ENCODE measurements around the gene CDKN1A.
"Not testable (repeated sequence)": the region's sequence is repeated elsewhere in the genome, so short reads cannot be mapped to it uniquely, and the experiment has no call there.

Gene CDKN1A

DNA sequence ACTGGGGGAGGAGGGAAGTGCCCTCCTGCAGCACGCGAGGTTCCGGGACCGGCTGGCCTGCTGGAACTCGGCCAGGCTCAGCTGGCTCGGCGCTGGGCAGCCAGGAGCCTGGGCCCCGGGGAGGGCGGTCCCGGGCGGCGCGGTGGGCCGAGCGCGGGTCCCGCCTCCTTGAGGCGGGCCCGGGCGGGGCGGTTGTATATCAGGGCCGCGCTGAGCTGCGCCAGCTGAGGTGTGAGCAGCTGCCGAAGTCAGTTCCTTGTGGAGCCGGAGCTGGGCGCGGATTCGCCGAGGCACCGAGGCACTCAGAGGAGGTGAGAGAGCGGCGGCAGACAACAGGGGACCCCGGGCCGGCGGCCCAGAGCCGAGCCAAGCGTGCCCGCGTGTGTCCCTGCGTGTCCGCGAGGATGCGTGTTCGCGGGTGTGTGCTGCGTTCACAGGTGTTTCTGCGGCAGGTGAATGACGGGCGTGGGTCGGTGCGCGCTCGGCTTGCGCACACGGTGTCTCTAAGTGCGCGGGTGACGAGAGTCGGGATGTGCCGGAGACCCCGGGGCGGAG, at the start of gene CDKN1A:
CDKN1A (plus strand) TSS at position 227 of the 555 bp plus-strand sequence. CDS start 5,388 bp downstream, outside the sequence.
- DNase-seq: peak; percentile 83

DNA sequence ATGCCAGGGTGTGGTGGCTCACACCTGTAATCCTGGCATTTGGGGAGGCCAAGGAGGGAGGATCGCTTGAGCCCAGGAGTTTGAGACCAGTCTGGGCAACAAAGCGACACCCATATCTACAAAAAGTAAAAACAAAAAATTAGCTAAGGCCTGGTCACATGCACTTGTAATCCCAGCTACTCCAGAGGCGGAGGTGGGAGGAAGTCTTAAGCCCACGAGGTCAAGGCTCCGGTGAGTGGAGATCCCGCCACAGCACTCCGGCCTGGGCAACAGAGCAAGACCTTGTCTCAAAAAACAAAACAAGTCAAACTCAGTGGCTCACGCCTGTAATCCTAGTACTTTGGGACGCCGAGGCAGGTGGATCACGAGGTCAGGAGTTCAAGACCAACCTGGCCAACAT, 48.7 kb upstream of the CDKN1A start:
- DNase-seq: no peak

DNA sequence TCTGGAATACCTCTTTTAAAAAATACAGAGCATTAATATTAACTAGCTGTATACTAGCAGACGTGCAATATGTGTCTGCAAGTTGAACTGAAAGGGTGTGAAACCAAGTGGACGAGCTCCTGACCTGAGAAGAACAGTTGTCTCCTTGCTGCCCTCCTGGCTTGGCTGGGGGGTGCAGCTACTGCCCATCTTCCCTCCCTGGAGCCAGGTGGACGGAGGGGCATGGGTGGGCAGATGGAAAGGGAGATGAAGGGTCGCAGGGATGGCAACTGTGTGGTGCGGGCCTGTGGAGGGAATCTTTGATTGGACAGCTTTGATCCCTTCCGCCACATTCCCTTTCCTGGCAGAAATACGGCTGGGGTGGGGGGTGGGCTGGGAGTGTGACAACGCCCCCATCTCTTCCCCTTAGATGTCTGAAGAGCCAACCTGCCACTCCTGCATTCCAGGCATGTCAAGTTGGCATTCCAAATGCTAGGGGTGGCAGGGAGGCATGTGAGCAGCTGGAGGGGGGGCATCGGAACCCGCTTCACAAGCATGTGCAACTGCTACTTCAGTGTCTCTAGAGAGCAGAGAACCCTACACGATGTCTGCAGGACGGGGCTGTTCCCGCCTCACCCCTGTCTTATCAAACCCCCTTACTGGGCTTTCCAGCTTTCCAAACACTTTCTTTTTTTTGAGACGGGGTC, 47.0 kb upstream of the CDKN1A start:
- DNase-seq: no peak

GRCh38 chr6:36633370-36633769, 45.1 kb upstream of the CDKN1A start:
- no peak for DNase-seq

DNA sequence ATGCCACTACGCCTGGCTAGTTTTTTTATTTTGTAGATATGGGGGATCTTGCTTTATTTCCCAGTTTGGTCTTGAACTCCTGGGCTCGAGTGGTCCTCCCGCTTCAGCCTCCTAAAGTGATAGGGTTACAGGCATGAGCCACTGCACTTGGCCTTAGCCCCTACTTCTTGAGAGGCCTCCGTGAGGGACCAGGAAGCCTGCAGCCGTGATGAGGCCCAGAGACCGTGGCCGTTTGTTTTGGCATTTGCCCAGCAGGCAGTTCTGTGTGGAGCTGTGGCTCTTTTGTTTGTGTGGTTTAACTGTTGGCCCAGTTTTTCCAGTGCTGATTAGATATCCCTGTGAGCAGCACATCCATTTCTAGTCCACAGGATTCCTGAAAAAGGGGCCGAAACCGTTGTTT, 44.6 kb upstream of the CDKN1A start:
- no peak for DNase-seq

GRCh38 chr6:36634317-36635108, 44.0 kb upstream of the CDKN1A start:
- DNase-seq: no peak

GRCh38 chr6:36636283-36636682, 42.2 kb upstream of the CDKN1A start:
- no peak for DNase-seq

- DNase-seq: no peak
Measured at GRCh38 chr6:36636687-36637418, 41.7 kb upstream of the CDKN1A start.

DNA sequence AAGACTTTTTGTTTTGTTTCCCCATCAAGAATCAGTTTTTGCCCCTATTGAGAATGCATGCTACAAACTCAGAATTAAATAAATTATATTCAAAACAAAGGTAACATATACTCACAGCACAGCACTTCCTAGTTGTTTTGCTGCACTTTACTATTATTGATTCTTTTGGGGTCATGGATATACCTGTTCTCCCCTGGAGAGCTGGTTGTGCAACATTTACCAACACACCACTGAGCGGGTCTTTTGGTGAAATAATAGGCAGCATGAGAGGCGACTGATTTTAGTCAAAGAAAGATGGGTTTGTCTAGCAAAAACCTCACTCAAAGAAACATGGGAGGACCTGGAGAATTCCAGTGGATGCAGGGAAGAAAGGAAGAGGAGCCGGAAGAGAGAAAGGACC, 39.9 kb upstream of the CDKN1A start:
- DNase-seq: no peak

DNA sequence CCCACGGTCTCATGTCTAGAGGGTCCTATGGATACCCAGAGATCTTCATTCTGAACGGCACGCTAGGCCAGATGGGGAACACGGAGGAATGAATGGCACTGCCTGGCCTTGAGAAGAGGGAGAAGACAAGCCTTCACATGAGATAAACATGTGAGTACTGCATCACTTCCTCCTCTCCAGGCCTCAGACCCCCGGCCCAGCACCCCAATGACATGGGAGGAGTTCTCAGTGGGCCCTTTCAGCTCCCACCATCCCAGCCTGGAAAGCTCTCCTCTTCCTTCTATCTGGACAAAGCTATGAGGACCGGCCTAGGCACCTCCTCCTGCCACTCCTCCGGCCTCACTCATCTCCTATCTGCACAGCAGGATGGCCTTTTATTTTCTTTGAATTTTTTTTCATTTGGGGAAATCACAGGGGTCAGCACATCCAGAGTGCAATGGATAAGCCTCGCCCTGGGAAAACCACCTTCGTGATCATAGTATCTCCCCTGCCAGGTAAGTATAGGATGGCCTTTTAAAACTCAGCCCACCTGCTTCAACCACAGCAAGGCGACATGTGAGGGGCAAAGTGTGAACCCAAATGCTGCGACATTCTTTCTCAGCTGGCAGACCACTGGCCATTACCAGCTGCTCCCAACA, 39.2 kb upstream of the CDKN1A start:
- DNase-seq: no peak

- DNase-seq: no peak
Measured at GRCh38 chr6:36641543-36641942, 37.0 kb upstream of the CDKN1A start.

- DNase-seq: no peak
Measured at GRCh38 chr6:36642913-36643817, 35.3 kb upstream of the CDKN1A start.

- DNase-seq: no peak
Measured at GRCh38 chr6:36643977-36644376, 34.5 kb upstream of the CDKN1A start.

DNA sequence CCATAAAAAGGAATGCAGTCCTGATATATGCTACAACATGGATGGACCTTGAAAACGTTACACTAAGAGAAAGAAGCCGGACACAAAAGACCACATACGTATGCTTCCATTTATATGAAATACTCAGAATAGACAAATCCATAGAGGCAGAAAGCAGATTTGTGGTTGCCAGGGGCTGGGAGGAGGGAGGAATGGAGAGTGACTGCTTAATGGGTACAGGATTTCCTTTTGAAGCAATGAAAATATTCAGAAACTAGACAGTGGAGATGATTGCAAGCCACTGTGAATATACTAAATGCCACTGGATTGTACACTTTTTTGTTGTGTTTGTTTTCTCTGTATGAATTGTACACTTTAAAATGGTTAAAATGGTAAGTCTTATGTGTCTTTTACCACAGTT, 29.4 kb upstream of the CDKN1A start:
- DNase-seq: no peak

DNA sequence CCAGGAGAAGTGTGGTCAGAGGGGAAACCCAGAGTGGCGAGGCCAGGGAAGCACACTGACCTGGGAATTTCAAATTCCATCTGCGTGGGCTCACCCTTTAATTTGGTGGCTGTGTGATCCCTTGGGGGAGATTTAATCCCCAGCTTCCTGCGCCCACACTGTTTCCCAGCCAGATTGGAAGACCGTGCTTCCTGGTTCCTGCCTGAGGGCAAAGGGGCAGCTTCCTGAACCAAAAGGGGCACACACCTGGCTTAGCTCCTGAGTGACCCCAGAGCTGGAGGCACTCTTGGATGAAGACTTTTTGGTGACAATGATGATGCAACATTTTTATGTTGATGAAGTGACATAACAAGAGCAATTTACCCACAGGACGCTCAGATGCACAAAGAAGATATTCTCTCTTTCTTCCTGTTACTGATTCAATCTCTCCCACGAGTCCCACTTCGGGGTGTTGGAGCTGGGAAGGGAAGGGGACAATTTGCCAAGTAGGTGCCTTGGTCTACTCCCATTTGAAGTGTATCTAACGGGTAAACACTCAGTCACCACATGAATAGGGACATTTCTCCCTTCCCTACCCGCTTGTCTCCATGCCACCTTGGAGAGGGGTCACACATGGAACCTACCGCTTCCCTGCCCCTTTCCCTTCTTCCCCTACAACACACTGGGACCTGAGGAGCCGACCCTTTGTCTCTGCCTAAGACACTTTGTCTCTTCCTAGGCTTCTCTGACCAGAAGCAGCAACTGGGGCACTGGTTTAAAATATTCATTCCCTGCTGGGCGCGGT, 28.6 kb upstream of the CDKN1A start:
- no peak for DNase-seq

GRCh38 chr6:36650848-36651478, 27.6 kb upstream of the CDKN1A start:
- no peak for DNase-seq

- DNase-seq: no peak
Measured at GRCh38 chr6:36651659-36652379, 26.7 kb upstream of the CDKN1A start.

DNA sequence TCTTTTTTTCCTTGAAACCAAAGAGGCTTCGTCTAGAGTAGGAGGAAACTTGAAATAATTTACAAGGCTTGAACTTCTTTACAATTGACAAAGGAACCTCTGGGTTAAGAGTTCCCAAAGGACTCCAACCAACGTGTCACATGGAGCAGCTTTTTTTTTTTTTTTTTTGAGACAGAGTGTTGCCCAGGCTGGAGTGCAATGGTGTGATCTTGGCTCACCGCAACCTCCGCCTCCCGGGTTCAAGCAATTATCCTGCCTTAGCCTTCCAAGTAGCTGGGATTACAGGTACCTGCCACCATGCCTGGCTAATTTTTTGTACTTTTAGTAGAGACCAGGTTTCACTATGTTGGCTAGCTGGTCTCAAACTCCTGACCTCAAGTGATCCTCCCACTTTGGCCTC, 24.0 kb upstream of the CDKN1A start:
- not testable (repeated sequence) for DNase-seq

- no peak for DNase-seq
Measured at GRCh38 chr6:36655085-36655724, 23.3 kb upstream of the CDKN1A start.

Measured in NCI-H2227 treated with DMSO at 0.1 percent for 48 hours (cell line).